ENCODE results near the gene ERFL. TPM values are rescaled to one million over a fixed set of nuclear protein-coding genes. Genes with fewer than 3 reads are reported as not detected.

Gene ERFL
- total RNA-seq, 1 donor from 2014 or later, result not detected

- Histone ChIP-seq H3K27me3 (ENCODE audit: low read depth) (no peaks in the 10 kb centered on the region), H3K36me3 (peaks cover 36% of the 10 kb centered on the region), H3K27ac (replicated peaks) (no peak overlapping the region), H3K4me3 (no peak overlapping the region), H3K9me3 (replicated peaks) (no peaks in the 10 kb centered on the region), H3K4me1 (peaks cover 51% of the 10 kb centered on the region)
- DNase-seq, result no peak
- intact Hi-C loops (cut with micrococcal nuclease), result no loop called here
- TF ChIP-seq, protein P1, sequence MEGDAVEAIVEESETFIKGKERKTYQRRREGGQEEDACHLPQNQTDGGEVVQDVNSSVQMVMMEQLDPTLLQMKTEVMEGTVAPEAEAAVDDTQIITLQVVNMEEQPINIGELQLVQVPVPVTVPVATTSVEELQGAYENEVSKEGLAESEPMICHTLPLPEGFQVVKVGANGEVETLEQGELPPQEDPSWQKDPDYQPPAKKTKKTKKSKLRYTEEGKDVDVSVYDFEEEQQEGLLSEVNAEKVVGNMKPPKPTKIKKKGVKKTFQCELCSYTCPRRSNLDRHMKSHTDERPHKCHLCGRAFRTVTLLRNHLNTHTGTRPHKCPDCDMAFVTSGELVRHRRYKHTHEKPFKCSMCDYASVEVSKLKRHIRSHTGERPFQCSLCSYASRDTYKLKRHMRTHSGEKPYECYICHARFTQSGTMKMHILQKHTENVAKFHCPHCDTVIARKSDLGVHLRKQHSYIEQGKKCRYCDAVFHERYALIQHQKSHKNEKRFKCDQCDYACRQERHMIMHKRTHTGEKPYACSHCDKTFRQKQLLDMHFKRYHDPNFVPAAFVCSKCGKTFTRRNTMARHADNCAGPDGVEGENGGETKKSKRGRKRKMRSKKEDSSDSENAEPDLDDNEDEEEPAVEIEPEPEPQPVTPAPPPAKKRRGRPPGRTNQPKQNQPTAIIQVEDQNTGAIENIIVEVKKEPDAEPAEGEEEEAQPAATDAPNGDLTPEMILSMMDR (IDR thresholded peaks at IDR 0.05; ENCODE audit: borderline replicate concordance), result no peak
Measured at GRCh38 chr19:41887711-41888382, 40.4 kb downstream of the ERFL start.

- Histone ChIP-seq H3K27me3 (ENCODE audit: low read depth) (no peaks in the 10 kb centered on the region), H3K36me3 (peaks cover 28% of the 10 kb centered on the region), H3K4me3 (no peak overlapping the region), H3K9me3 (replicated peaks) (no peaks in the 10 kb centered on the region), H3K27ac (replicated peaks) (no peak overlapping the region), H3K4me1 (peaks cover 59% of the 10 kb centered on the region)
- TF ChIP-seq, protein P1 (IDR thresholded peaks at IDR 0.05; ENCODE audit: borderline replicate concordance), result no peak
- intact Hi-C loops (cut with micrococcal nuclease), result no loop called here
- no peak for DNase-seq
Measured at GRCh38 chr19:41886761-41887710, 41.2 kb downstream of the ERFL start.

DNA sequence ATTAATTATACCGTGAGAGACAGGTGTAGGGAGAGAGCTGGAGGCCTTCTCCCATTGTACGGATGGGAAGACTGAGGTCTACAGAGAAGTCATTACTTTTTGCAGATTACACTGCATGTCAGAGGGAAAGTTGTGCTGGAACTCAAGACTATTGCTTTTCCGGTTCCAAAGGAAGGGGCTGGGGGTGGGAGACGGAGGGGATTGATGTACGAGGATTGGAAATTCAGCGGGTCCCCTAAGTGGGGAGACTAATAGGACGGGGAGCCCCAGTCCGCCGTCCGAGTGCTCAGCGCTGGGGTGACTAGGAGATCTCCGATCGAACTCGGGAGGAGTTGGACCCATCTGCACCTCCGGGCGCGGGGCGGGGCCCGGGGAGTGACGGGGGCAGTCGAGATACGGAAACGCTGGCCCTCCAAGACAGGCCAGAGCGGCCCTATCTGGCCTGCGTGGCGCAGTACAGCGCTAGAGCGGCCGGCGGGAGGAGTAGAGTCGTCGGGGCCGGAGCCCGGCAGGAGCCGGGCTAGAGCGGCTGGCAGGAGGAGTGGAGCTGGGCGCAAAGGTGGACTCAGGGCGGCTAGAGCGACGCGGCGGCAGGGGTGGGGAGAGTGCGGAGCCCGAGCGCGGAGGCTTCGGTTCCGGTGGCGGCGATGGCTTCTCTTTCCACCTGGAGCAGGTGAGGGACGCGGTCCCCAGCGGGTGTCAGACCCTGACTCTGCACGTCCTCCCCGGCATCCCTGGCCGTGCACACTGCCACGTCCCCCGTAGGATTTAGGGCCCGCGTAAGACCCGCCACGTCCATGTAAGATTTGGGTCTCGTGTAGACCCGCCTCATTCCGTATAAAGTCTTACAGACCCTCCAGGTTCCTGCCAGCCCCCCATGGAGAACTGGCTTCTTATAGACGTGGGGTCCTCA lies 44.2 kb downstream of the ERFL start:
- Histone ChIP-seq H3K27me3 (ENCODE audit: low read depth) (no peaks in the 10 kb centered on the region), H3K27ac (replicated peaks) (peak overlapping the region; percentile 96), H3K4me1 (peaks cover 59% of the 10 kb centered on the region), H3K9me3 (replicated peaks) (no peaks in the 10 kb centered on the region), H3K4me3 (peak overlapping the region; percentile 97), H3K36me3 (peaks cover 6% of the 10 kb centered on the region)
- DNase-seq, result peak; percentile 94
- TF ChIP-seq, protein P1 (IDR thresholded peaks at IDR 0.05; ENCODE audit: borderline replicate concordance), result peak; percentile 39
- intact Hi-C loops (cut with micrococcal nuclease), result no loop called here

GRCh38 chr19:41883463-41883820 lies 44.8 kb downstream of the ERFL start:
- intact Hi-C loops (cut with micrococcal nuclease), result no loop called here
- peak overlapping the region; percentile 96 for H3K27ac ChIP-seq (replicated peaks)
- no peak for DNase-seq
- H3K36me3 ChIP-seq, result no peaks in the 10 kb centered on the region
- H3K27me3 ChIP-seq (ENCODE audit: low read depth), result no peaks in the 10 kb centered on the region
- H3K4me3 ChIP-seq, result peak overlapping the region; percentile 97
- peaks cover 59% of the 10 kb centered on the region for H3K4me1 ChIP-seq
- TF ChIP-seq, protein P1 (IDR thresholded peaks at IDR 0.05; ENCODE audit: borderline replicate concordance), result no peak
- H3K9me3 ChIP-seq (replicated peaks), result no peaks in the 10 kb centered on the region
